Coronary artery (tissue), 2 donors: ENCODE measurements around the gene PSIP1.

ENCODE experiments used
- DNase-seq: peaks from one replicate; pipeline ENCODE4 v3.0.0-alpha.2; 2017; ENCODE audit warnings: low spot score
- H3K27ac ChIP-seq, 2 donors: fragments of 200-600 bp; sonication (generic); one replicate each; pipeline ENCODE4 v1.5.1; 2016 to 2019
- H3K4me3 ChIP-seq: fragments of 200-600 bp; sonication (generic); 2 replicates; pipeline ENCODE4 v1.5.1; 2016; ENCODE audit warnings: mild to moderate bottlenecking, moderate library complexity
- CTCF ChIP-seq: fragments of 200-600 bp; sonication (generic); IDR thresholded peaks from one replicate; pipeline ENCODE4 v1.5.1; 2019; ENCODE audit warnings: antibody characterized with exemption

The PSIP1 gene

GRCh38 chr9:15501803-15502202 is 9.0 kb downstream of the PSIP1 start:
- H3K4me3 ChIP-seq = no peak overlapping the region
- no peak for DNase-seq
- no peak overlapping the region for H3K27ac ChIP-seq
- no peak for TF ChIP-seq CTCF

- H3K4me3 ChIP-seq = no peak overlapping the region
- no peak for DNase-seq
- no peak for TF ChIP-seq CTCF
- H3K27ac ChIP-seq = no peak overlapping the region
Measured at GRCh38 chr9:15501179-15501578, 9.6 kb downstream of the PSIP1 start.

GRCh38 chr9:15499139-15499538 is 11.6 kb downstream of the PSIP1 start:
- no peak for TF ChIP-seq CTCF
- no peak for DNase-seq
- Histone ChIP-seq H3K4me3 (no peak overlapping the region), H3K27ac (no peak overlapping the region)

GRCh38 chr9:15498246-15498995 is 12.3 kb downstream of the PSIP1 start:
- no peak for TF ChIP-seq CTCF
- Histone ChIP-seq H3K27ac (no peak overlapping the region), H3K4me3 (no peak overlapping the region)
- no peak for DNase-seq

- no peak overlapping the region for H3K4me3 ChIP-seq
- no peak overlapping the region for H3K27ac ChIP-seq
- no peak for TF ChIP-seq CTCF
- no peak for DNase-seq
Measured at GRCh38 chr9:15492485-15493150, 18.2 kb downstream of the PSIP1 start.

GRCh38 chr9:15491950-15492349 is 18.8 kb downstream of the PSIP1 start:
- Histone ChIP-seq H3K27ac (no peak overlapping the region), H3K4me3 (no peak overlapping the region)
- DNase-seq = no peak
- no peak for TF ChIP-seq CTCF
